ENCODE data around the gene LILRB3. TPM values are rescaled to one million over a fixed set of nuclear protein-coding genes. Genes with fewer than 3 reads are reported as not detected.
"Not testable (repeated sequence)": the region's sequence is repeated elsewhere in the genome, so short reads cannot be mapped to it uniquely, and the experiment has no call there.

LILRB3 gene
- total and polyA plus RNA-seq, 11 donors: 0.54 to 31.4 (median 3.7) TPM

DNA sequence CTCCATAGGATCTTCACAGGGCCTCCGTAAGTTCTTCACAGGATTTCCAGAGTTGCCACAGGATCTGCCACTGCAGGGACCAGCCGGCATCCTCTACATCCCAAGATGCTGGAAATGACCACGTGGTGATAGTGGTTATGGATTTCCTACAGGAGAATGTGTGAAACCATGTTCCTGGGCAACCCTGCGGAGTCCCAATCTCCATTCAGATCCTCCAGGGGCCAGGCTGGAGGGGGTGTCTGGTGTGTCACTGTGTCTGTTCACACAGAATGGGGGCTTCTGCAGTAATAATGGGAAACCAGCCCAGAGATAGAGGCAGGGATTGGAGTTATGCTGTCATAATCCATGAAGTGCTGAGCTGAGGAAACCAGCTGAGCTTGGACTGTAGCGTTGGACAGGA lies 11.1 kb upstream of the LILRB3 start:
- no peak overlapping the region for H3K4me3 ChIP-seq
- ATAC-seq: no peak
- intact Hi-C loops (cut with DNase I): loop anchor here in 1 of 10 donors (5.0 kb wide), 1 partner anchor 62 kb away; the partner anchor contains the start of gene TMC4
- DNase-seq: no peak
- H3K9me3 ChIP-seq: peaks cover 0 to 2% (median 0%) of the 10 kb centered on the region in 12 donors
- H3K27me3 ChIP-seq: peaks cover 0 to 43% (median 0%) of the 10 kb centered on the region in 9 donors
- peaks cover 0 to 3% (median 0%) of the 10 kb centered on the region in 12 donors for H3K4me1 ChIP-seq
- no peak overlapping the region for H3K27ac ChIP-seq
- H3K36me3 ChIP-seq: no peaks in the 10 kb centered on the region
- WGBS, 4 donors: 61 to 81% (median 80%) methylated on average over 5 of the region's 5 CpGs
- TF ChIP-seq POLR2A (IDR thresholded peaks at IDR 0.05): no peak
- TF ChIP-seq, protein P1, sequence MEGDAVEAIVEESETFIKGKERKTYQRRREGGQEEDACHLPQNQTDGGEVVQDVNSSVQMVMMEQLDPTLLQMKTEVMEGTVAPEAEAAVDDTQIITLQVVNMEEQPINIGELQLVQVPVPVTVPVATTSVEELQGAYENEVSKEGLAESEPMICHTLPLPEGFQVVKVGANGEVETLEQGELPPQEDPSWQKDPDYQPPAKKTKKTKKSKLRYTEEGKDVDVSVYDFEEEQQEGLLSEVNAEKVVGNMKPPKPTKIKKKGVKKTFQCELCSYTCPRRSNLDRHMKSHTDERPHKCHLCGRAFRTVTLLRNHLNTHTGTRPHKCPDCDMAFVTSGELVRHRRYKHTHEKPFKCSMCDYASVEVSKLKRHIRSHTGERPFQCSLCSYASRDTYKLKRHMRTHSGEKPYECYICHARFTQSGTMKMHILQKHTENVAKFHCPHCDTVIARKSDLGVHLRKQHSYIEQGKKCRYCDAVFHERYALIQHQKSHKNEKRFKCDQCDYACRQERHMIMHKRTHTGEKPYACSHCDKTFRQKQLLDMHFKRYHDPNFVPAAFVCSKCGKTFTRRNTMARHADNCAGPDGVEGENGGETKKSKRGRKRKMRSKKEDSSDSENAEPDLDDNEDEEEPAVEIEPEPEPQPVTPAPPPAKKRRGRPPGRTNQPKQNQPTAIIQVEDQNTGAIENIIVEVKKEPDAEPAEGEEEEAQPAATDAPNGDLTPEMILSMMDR (IDR thresholded peaks at IDR 0.05): no peak

DNA sequence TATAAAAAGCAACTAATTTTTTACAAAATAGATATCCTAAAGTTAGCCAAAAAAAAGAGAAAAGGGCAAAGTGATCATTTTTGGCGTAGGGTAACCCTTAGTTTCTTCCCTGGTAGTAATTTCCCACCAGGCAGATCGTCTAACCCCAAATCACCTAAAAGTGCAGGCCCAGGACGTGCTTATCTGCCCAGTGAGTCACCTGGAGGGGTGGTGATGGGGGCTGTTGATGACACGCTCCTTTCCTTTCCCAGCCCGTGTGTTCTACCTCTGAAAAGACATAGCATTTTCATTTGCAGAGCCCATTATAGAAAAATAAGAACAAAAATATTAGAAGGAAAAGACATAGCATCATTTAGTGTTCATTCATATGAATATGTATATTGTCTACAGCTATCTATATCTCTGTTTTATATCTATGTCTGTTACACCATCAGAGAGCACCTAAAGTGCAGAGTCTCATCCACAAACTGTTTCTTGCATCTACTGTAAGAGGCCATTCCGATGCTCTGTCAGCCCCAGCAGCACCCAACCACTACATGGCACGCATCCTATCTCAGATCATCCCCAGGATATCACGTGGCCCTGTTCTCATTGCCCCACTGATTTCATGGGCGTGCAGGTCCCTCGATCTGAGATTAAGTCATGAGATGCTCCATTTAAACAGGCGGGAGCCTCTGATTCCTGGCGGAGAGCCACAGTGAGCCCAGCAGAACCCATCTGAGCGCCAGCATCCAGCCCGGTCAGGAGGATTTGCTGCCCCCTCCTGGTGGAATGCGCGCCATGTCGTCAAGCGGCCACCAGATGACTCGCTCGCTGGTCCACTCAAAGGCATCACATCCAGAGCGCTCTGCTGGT lies 8.5 kb upstream of the LILRB3 start:
- peaks cover 0 to 44% (median 0%) of the 10 kb centered on the region in 9 donors for H3K27me3 ChIP-seq
- intact Hi-C loops (cut with DNase I): loop anchor here in 9 of 10 donors (1.0 to 5.0 kb wide), 4 partner anchors 59 to 63 kb away; partner anchors contain the start of gene TMC4 (in 1 of the 9)
- ATAC-seq (peak; percentile 89 to 95 (median 94)), DNase-seq (peak; percentile 85 to 90 (median 87))
- 16 to 23% (median 20%) methylated on average over 16 to 21 of the region's 21 CpGs for WGBS, 4 donors
- H3K27ac ChIP-seq: no peak overlapping the region
- H3K36me3 ChIP-seq: no peaks in the 10 kb centered on the region
- TF ChIP-seq POLR2A (IDR thresholded peaks at IDR 0.05): no peak
- TF ChIP-seq, protein P1 (IDR thresholded peaks at IDR 0.05): peak; percentile 84 to 99 (median 90)
- H3K9me3 ChIP-seq: peaks cover 0 to 5% (median 0%) of the 10 kb centered on the region in 12 donors
- peaks cover 0 to 3% (median 0%) of the 10 kb centered on the region in 12 donors for H3K4me1 ChIP-seq
- no peak overlapping the region for H3K4me3 ChIP-seq

DNA sequence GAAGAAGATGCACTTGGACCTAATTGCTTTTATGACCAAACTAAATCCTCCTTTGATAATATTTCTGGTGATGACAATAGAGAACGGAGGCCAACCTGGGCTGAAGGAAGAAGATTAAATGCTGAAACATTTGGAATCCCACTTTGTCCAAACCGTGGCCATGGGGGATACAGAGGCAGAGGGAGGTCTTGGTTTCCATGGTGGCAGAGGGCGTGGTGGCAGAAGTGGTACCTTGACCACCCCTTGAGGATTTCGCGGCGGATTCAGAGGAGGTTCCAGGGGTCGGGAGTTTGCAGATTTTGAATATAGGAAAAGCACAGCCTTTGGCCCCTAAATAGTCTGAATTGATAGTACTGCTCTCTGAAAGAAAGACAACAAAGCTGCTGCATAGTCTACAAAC lies 7.2 kb upstream of the LILRB3 start:
- TF ChIP-seq, protein P1 (IDR thresholded peaks at IDR 0.05): no peak
- no peak for TF ChIP-seq POLR2A (IDR thresholded peaks at IDR 0.05)
- Histone ChIP-seq H3K36me3 (no peaks in the 10 kb centered on the region), H3K4me3 (no peak overlapping the region), H3K27me3 (peaks cover 0 to 35% (median 0%) of the 10 kb centered on the region in 9 donors), H3K9me3 (peaks cover 0 to 4% (median 0%) of the 10 kb centered on the region in 12 donors), H3K27ac (no peak overlapping the region), H3K4me1 (peaks cover 0 to 3% (median 0%) of the 10 kb centered on the region in 12 donors)
- intact Hi-C loops (cut with DNase I): loop anchor here in 7 of 10 donors (2.0 to 5.0 kb wide), 3 partner anchors 58 to 61 kb away; partner anchors contain the start of gene TMC4 (in 1 of the 7)
- DNase-seq (no peak), ATAC-seq (no peak)
- WGBS, 4 donors: 74 to 84% (median 81%) methylated on average over 7 of the region's 7 CpGs

DNA sequence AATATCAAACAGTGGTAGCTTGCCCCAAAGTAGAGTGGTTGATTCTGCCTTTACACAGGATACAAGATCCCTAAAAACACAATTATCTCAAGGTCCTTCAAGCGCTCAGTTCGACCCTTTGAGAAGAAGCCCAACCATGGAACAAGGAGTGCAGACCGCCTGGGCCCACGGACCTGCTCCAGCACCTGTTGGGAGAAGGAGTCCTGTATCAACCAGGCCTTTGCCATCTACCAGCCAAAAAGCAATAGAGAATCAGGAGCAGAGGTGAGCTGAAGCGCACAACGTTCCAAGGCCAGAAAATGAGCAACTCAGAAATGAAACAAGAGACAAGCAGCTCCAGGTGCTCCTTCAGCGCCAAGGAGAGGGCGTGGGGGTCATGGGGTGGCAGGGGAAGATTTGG lies 6.3 kb upstream of the LILRB3 start:
- TF ChIP-seq, protein P1 (IDR thresholded peaks at IDR 0.05): no peak
- TF ChIP-seq POLR2A (IDR thresholded peaks at IDR 0.05): no peak
- H3K27me3 ChIP-seq: peaks cover 0 to 34% (median 0%) of the 10 kb centered on the region in 9 donors
- DNase-seq: no peak
- no peaks in the 10 kb centered on the region for H3K36me3 ChIP-seq
- H3K9me3 ChIP-seq: peaks cover 0 to 3% (median 0%) of the 10 kb centered on the region in 12 donors
- intact Hi-C loops (cut with DNase I): loop anchor here in 1 of 10 donors (2.0 kb wide), 1 partner anchor 60 kb away; no protein-coding TSS in a partner anchor
- H3K4me3 ChIP-seq: no peak overlapping the region
- ATAC-seq: no peak
- no peak overlapping the region for H3K27ac ChIP-seq
- 85 to 91% (median 90%) methylated on average over 8 of the region's 8 CpGs for WGBS, 4 donors
- H3K4me1 ChIP-seq: peaks cover 0 to 3% (median 0%) of the 10 kb centered on the region in 12 donors

DNA sequence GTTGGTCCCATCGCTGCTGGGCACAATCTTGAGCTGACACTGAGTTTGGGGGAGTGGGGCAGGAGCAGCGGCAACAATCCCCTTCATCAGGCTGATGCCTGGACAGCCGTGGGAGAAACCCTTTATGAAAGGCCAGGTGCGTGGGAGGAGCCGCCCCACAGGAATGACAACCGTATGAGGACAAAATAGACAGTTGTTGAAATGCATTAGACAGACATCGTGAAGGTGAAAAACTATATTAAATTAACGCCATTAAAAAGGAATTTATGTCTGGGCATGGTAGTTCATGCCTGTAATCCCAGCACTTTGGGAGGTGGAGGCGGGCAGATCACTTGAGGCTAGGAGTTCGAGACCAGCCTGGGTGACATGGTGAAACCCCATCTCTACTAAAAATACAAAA lies 1.8 kb upstream of the LILRB3 start:
- 66 to 81% (median 72%) methylated on average over 9 to 10 of the region's 10 CpGs for WGBS, 4 donors
- H3K9me3 ChIP-seq; H3K4me1 ChIP-seq; H3K4me3 ChIP-seq; H3K36me3 ChIP-seq; H3K27ac ChIP-seq; ATAC-seq; DNase-seq; intact Hi-C loops (cut with DNase I): not testable (repeated sequence)
- H3K27me3 ChIP-seq: peaks cover 0 to 32% (median 3%) of the 10 kb centered on the region in 9 donors

DNA sequence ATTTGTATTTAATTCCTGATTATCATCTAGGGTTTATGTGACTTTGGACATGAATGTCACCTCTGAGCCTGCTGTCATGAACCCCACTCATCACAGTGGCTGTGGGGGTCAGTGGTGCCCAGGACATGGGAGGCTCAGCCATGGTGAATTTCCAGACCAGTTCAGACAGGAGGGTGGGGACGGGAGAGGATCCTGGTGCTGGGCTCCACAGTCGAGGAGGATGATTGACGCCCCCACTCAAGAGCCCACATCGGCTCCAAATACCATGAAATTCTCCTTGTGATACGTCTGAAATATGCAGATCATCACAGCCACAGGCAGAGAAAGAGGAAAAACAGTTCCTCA lies 1.1 kb upstream of the LILRB3 start:
- peak in 1 of 4 donors; percentile 20 for ATAC-seq
- H3K4me3 ChIP-seq, H3K4me1 ChIP-seq, H3K36me3 ChIP-seq, DNase-seq, H3K9me3 ChIP-seq: not testable (repeated sequence)
- WGBS, 4 donors: 49 to 52% (median 50%) methylated on average over 5 of the region's 5 CpGs
- intact Hi-C loops (cut with DNase I): loop anchor here in 3 of 10 donors (2.0 kb wide), 2 partner anchors 15 to 23 kb away; no protein-coding TSS in a partner anchor
- H3K27me3 ChIP-seq: peaks cover 0 to 29% (median 3%) of the 10 kb centered on the region in 9 donors
- peak overlapping the region in 1 of 12 donors; percentile 81 for H3K27ac ChIP-seq

Data from heart left ventricle (tissue), 16 donors.